IMR-90 (cell line): Measurements from ENCODE around the gene UBE3B.

Source experiments
- BHLHE40 ChIP-seq: fragments of 150-350 bp; IDR thresholded peaks from 2 replicates; pipeline ENCODE4 v1.6.1; 2016; ENCODE audit warnings: mild to moderate bottlenecking, low read depth, low read length
- CEBPB ChIP-seq: IDR thresholded peaks from 2 replicates; pipeline ENCODE4 v1.6.1; 2012; ENCODE audit warnings: low read depth, low read length, improper control_type of control experiment
- CHD1 ChIP-seq: IDR thresholded peaks from 2 replicates; pipeline ENCODE4 v1.6.1; 2012; ENCODE audit warnings: low read depth, low read length, improper control_type of control experiment
- FOS ChIP-seq: fragments of 150-350 bp; IDR thresholded peaks from 2 replicates; pipeline ENCODE4 v1.6.1; 2016; ENCODE audit warnings: low read depth, low read length
- MAZ ChIP-seq: IDR thresholded peaks from 2 replicates; pipeline ENCODE4 v1.6.1; 2012; ENCODE audit warnings: low read depth, mild to moderate bottlenecking, low read length, improper control_type of control experiment, moderate library complexity, borderline replicate concordance
- POLR2A ChIP-seq: IDR thresholded peaks from 2 replicates; pipeline ENCODE4 v1.6.1; 2012; ENCODE audit warnings: mild to moderate bottlenecking, low read depth, low read length
- RFX5 ChIP-seq: IDR thresholded peaks from 2 replicates; pipeline ENCODE4 v1.8.0; 2012; ENCODE audit warnings: low read depth, mild to moderate bottlenecking, low read length, moderate library complexity
- SMC3 ChIP-seq: fragments of 150-350 bp; IDR thresholded peaks from 2 replicates; pipeline ENCODE4 v1.6.1; 2016; ENCODE audit warnings: low read depth, mild to moderate bottlenecking, antibody characterized with exemption, low read length, moderate library complexity
- TF ChIP-seq, protein P1 (sequence below): conservative IDR thresholded peaks from 2 replicates; pipeline ENCODE4 v1.5.1; 2012; ENCODE audit warnings: mild to moderate bottlenecking, low read depth, low read length, improper control_type of control experiment
- TF ChIP-seq, protein P2 (sequence below): fragments of 150-350 bp; IDR thresholded peaks from 2 replicates; pipeline ENCODE4 v1.6.1; 2017; ENCODE audit warnings: mild to moderate bottlenecking, antibody characterized with exemption, low read length, low read depth

DNA sequence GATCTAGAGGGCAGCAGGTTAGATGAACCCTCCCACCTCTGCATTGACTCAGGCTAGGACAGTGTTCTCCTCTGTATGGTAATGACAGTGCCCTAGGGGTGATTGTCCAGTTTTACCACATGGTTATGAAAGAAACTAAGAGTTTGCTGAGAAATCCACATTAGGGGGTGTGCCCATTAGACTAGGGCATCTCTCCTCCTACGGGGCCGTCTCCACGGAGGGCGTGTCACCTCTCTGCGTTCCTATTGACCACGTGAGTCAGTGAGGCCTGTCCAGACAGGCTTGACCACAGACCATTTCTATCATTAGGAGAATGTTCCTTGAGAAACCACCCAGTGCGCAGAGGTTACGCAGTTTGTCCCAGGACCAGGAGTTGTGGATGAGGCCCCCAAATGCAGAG, 104.4 kb downstream of the UBE3B start:
- TF ChIP-seq, protein P1, sequence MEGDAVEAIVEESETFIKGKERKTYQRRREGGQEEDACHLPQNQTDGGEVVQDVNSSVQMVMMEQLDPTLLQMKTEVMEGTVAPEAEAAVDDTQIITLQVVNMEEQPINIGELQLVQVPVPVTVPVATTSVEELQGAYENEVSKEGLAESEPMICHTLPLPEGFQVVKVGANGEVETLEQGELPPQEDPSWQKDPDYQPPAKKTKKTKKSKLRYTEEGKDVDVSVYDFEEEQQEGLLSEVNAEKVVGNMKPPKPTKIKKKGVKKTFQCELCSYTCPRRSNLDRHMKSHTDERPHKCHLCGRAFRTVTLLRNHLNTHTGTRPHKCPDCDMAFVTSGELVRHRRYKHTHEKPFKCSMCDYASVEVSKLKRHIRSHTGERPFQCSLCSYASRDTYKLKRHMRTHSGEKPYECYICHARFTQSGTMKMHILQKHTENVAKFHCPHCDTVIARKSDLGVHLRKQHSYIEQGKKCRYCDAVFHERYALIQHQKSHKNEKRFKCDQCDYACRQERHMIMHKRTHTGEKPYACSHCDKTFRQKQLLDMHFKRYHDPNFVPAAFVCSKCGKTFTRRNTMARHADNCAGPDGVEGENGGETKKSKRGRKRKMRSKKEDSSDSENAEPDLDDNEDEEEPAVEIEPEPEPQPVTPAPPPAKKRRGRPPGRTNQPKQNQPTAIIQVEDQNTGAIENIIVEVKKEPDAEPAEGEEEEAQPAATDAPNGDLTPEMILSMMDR: no peak
- TF ChIP-seq RFX5: no peak
- TF ChIP-seq FOS: no peak
- no peak for TF ChIP-seq POLR2A
- TF ChIP-seq SMC3: no peak
- TF ChIP-seq, protein P2, sequence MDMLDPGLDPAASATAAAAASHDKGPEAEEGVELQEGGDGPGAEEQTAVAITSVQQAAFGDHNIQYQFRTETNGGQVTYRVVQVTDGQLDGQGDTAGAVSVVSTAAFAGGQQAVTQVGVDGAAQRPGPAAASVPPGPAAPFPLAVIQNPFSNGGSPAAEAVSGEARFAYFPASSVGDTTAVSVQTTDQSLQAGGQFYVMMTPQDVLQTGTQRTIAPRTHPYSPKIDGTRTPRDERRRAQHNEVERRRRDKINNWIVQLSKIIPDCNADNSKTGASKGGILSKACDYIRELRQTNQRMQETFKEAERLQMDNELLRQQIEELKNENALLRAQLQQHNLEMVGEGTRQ: peak; percentile 8; the same call in 1 of the 2 replicates
- no peak for TF ChIP-seq CEBPB
- no peak for TF ChIP-seq BHLHE40
- TF ChIP-seq MAZ: no peak
- no peak for TF ChIP-seq CHD1
